Liver (tissue), 3 donors: ENCODE data around the gene RFPL2.

ENCODE experiments used
- CTCF ChIP-seq: fragments of 150-350 bp; IDR thresholded peaks from 2 replicates; pipeline ENCODE4 v1.5.1; 2017; ENCODE audit warnings: improper control_type of control experiment, low read depth, low read length; ENCODE audit not compliant: missing input control
- EGR1 ChIP-seq, 2 donors: IDR thresholded peaks; 2 replicates each; pipeline ENCODE4 v1.6.1; 2016 to 2018; ENCODE audit warnings: antibody characterized with exemption in 2 of 2, low read depth in 2 of 2
- FOXA2 ChIP-seq: IDR thresholded peaks from 2 replicates; pipeline ENCODE4 v1.6.1; 2016; ENCODE audit warnings: antibody characterized with exemption
- JUND ChIP-seq, 2 donors: IDR thresholded peaks; 2 replicates each; pipeline ENCODE4 v1.6.1; 2016; ENCODE audit warnings: antibody characterized with exemption in 2 of 2
- REST ChIP-seq: IDR thresholded peaks from 2 replicates; pipeline ENCODE4 v1.6.1; 2016; ENCODE audit warnings: antibody characterized with exemption, mild to moderate bottlenecking
- TAF1 ChIP-seq: conservative IDR thresholded peaks from 2 replicates; pipeline ENCODE4 v1.6.1; 2016; ENCODE audit warnings: antibody characterized with exemption, mild to moderate bottlenecking
- donor health status: healthy.
- donor health status: healthy.

- TF ChIP-seq CTCF = no peak
- TF ChIP-seq JUND (IDR thresholded peaks at IDR 0.05) = no peak
- TF ChIP-seq TAF1 = no peak
- no peak for TF ChIP-seq FOXA2
- no peak for TF ChIP-seq EGR1 (IDR thresholded peaks at IDR 0.05; ENCODE audit: low read depth in 2 of 2)
- TF ChIP-seq REST = no peak
These were observed 4.9 kb downstream of the RFPL2 start for GRCh38 chr22:32199961-32200360.
